GM04503 (cell line): Measurements from ENCODE around the gene GMNN.
A peak's percentile ranks its signal among the peaks of the same experiment; 100 is the strongest.

Experiments
- DNase-seq: peaks from one replicate; pipeline ENCODE4 v3.0.0-alpha.2; 2012; ENCODE audit warnings: low read depth

Gene GMNN

GRCh38 chr6:24807584-24807983 is 32.8 kb downstream of the GMNN start:
- no peak for DNase-seq

GRCh38 chr6:24809728-24810127 is 35.0 kb downstream of the GMNN start:
- no peak for DNase-seq

GRCh38 chr6:24818346-24818745 is 43.6 kb downstream of the GMNN start:
- DNase-seq = no peak

- no peak for DNase-seq
Measured at GRCh38 chr6:24821860-24822444, 47.2 kb downstream of the GMNN start.

GRCh38 chr6:24822696-24823095 is 48.0 kb downstream of the GMNN start:
- no peak for DNase-seq

GRCh38 chr6:24823185-24823584 is 48.4 kb downstream of the GMNN start:
- DNase-seq = no peak

GRCh38 chr6:24824142-24824938 is 49.6 kb downstream of the GMNN start:
- DNase-seq = no peak

- no peak for DNase-seq
Measured at GRCh38 chr6:24825130-24825630, 50.4 kb downstream of the GMNN start.

GRCh38 chr6:24827162-24827561 is 52.4 kb downstream of the GMNN start:
- no peak for DNase-seq

GRCh38 chr6:24827970-24828369 is 53.2 kb downstream of the GMNN start:
- no peak for DNase-seq

- no peak for DNase-seq
Measured at GRCh38 chr6:24829657-24830056, 54.9 kb downstream of the GMNN start.

GRCh38 chr6:24831771-24832716 is 57.3 kb downstream of the GMNN start:
- peak; percentile 56 for DNase-seq

- no peak for DNase-seq
Measured at GRCh38 chr6:24832794-24833193, 58.1 kb downstream of the GMNN start.

GRCh38 chr6:24833711-24834386 is 59.1 kb downstream of the GMNN start:
- no peak for DNase-seq
